Pericardium fibroblast (primary cell): ENCODE results near the gene MUSTN1. TPM values are rescaled to one million over a fixed set of nuclear protein-coding genes. Genes with fewer than 3 reads are reported as not detected.

Source experiments
- total RNA-seq: library from RNA; depleted of rRNA; stranded (reverse); fragments of >200 nt; gene quantifications from 2 replicates; pipeline ENCODE4 v1.2.3, GENCODE V29; 2015

The MUSTN1 gene
- not detected in 2 replicates for total RNA-seq

DNA sequence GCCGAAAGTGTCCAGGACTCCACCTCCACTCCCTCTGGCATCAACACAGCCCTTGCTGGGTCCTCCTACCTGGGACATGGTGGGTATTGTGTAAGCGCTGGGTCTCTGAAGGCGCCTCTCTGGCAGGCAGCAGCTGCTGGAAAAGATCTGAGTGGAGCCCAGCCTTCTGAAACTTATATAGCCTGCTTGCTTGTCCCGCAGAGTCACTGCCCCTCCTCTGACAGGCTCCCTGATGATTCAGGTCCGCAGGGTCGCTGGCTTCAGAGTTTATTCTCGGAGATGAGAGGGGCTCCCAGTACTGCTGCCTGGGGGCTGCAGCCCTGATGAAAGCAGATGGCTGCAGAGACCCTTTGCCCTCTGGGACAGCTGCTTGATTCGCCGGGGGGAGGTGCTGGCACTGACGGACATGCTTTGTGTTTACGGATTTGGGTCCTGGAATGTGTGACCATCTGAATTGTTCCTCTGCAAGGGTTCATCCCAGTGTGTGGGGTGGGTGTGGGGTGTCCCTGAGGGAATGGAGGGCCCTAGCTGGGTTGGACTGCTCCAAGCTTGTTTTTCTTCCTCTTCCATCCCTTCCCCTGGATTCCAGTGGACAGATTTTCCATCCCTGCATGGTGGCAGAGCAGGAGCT, at the start of gene MUSTN1:
MUSTN1 (minus strand) TSS at position 149 of the 631 bp plus-strand sequence; CDS start at position 78, 71 bp downstream.

DNA sequence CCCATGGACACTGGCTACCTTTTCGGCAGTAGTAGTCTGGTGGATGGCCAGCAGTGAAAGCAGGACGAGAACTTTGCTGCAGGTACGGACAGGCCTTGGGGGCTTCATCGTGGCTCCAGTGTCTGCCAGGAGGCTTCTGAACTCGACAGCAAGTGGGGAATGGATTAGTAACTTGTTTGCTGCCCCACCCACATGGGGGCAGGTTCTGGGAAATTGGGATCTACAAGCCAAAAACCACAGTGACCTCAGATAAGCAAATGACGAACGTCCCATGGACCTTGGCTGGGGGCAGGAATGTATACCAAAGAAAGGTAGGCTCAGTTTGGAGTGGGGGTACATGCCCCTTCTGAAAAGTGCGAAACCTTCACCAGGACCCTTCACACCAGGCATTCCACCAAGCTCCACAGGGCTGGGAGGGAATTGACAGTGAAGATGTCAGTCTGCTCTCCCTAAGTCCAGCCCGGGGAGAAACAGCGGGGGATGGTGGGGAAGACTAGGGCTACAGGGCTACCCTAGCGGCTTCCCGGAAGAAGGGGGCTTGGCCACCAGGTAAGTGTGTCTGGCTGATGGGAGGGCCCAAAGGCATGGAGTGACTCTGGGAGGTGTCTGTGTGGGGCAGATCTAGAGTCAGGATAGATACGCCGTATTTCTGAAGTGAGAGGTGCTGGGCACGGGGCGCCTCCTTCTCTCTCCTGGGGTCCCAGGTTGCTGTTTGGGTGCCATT, 4.1 kb downstream of the MUSTN1 start, which contains the start of gene ITIH4:
ITIH4 (minus strand) TSS at position 138 of the 724 bp plus-strand sequence; CDS start at position 108, 30 bp downstream.

DNA sequence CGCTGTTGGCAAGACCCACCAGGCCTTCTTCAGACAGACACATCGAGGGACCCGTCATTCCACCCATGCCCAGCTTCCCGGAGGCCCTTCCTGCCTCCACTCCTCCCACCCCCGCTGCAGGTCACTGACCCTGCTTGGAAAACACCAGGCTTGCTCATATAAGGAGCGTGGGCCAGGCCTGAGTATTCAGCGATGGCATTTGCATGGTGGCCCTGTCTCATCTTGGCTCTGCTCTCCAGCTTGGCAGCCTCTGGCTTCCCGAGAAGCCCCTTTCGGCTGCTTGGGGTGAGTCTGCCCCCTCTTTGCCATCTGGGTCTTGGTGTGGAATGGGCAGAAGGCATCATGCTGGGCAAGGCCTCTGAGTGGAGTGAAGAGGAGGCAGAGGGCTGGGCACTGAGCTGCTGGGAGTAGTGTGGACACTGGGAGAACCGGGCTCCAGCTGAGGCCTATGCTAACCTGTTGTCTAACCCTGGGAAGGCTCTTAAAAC, 40.2 kb downstream of the MUSTN1 start, which contains the start of gene ITIH3:
ITIH3 (plus strand) TSS at position 185 of the 488 bp plus-strand sequence; CDS start at position 193, 8 bp downstream.

Other genes starting within 250 kb of the MUSTN1 start
- 19.0 and 37.4 TPM in 2 replicates for gene PBRM1, start 149.1 kb downstream of the MUSTN1 start, total RNA-seq
- gene GNL3, start 149.0 kb downstream of the MUSTN1 start, total RNA-seq = 68.4 and 70.4 TPM in 2 replicates
- gene GLT8D1, start 129.2 kb downstream of the MUSTN1 start, total RNA-seq = 98.6 and 99.8 TPM in 2 replicates
- 138 and 162 TPM in 2 replicates for gene SPCS1, start 128.9 kb downstream of the MUSTN1 start, total RNA-seq
- 5.9 and 6.3 TPM in 2 replicates for gene NEK4, start 64.1 kb downstream of the MUSTN1 start, total RNA-seq
- not detected in 2 replicates for gene ITIH1, start 57.4 kb downstream of the MUSTN1 start, total RNA-seq
- 0.51 and 10.7 TPM in 2 replicates for gene ITIH3, start 40.2 kb downstream of the MUSTN1 start, total RNA-seq
- gene ITIH4, start 4.3 kb downstream of the MUSTN1 start, total RNA-seq = 0.23 TPM in 1 of 2 replicates, not detected in the other
- 12.6 and 13.0 TPM in 2 replicates for gene STIMATE, start 62.5 kb upstream of the MUSTN1 start, total RNA-seq
- gene SFMBT1, start 211.1 kb upstream of the MUSTN1 start, total RNA-seq = 1.9 and 3.3 TPM in 2 replicates